HuH-7 (cell line): ENCODE data around the gene FHIT.
"Not testable (repeated sequence)": the region's sequence is repeated elsewhere in the genome, so short reads cannot be mapped to it uniquely, and the experiment has no call there.

Source experiments
- DNase-seq: peaks from one replicate; pipeline ENCODE4 v3.0.0; 2011; ENCODE audit warnings: low spot score

The FHIT gene

DNA sequence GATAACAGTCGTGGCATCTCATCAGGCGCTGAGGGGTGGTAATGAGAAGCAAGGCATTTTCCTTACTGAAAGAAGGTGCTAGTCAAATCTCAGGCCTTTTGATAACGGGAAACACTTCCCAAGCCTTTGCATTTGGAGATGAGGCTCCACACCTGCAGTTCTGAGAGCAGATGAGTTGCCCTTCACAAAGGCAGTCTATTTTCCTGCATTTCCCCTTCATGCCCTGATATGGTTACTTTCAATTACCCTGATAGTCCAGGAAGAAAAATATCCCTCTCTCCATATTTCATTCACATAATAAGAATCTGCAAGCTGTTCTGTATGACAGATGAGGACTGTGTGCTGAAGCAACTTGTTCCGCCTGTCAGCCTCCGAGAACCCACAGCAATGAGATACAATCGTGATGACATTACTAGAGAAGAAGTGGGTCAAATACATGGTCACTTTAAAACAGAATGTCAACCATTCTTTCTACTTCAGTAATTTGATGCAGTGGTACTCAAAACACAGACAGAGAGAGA lies 25.0 kb downstream of the FHIT start:
- DNase-seq, result no peak

DNA sequence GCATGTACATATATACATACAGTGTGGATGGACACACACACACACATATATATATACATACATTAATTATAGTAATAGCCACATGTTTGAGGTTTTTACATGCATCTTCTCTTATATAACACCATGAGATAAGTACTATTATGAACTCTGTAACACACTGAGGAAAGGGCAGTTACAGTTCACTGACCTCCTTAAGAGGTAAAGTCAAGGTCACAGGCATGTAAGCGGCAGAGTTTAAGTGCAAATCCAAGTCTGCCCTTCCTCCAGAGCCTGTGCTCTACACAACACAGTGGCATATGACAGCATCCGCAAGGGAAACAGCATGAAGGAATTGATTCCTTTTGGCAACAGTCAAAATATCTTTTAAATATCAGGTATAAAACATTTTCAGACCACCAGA lies 26.4 kb downstream of the FHIT start:
- DNase-seq, result no peak

DNA sequence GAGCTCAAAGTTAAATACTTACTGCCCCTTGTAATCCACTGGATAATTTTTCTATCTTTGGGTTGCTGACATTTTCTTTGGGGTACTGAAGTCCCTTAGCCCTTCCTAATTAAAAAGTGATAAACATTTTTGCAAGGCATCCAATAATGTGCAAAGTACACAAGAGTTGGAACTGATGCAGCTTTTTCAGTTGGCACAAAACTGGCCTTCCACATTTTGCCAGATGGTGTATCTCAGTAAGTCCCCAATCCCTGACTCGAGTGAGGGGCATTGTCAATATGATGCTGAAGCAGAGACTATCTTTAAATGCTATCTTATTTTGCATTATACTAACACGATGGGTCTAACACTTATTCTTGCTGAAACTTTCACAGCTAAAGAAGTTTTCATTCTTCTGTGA lies 27.8 kb downstream of the FHIT start:
- no peak for DNase-seq

DNA sequence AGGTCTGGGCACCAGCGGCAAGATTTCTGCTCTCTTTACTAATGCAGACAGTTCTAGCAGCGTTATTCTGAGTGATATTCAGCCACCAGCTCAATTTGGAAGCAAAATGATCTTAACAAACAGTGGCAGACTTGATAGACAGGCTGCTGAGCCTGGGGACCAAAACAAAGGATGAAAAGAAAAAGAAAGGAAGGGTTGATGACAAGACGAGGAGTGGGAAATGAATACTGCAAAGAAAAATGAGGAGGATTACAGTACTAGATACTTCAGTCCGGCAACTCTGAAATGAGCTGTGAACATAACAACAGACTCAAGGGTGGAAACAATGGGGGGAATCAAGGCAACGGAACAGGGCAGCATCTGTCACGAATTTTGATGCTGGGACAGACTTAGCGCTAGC lies 28.8 kb downstream of the FHIT start:
- DNase-seq, result no peak

DNA sequence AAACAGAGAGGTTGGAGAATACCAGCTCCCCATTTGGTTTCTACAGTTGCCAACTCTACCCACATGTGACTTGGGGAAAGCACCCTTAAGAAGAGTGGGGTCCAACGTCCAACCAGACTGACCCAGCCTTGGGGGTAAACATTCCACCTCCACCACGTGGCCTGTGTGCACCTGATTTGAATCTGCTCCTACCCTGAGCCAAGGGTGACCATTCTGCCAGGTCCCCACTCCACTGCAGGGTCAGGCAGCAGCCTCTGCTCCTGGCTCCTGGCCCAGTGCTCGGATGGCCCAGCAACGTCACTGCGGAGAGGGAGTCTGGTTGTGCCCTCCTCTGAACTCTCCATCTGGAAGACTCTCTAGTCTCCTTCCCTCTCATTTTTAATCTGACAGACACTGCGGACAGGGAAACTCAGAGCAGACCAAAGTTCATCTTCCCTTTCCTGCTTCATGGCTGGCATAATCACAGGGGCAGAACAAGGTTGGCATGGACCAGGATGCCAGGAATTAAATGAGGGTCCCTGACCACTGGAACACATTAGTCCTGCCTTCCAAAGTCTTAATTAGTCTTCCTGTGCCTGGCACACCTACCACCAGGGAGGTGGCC lies 29.4 kb downstream of the FHIT start:
- no peak for DNase-seq

DNA sequence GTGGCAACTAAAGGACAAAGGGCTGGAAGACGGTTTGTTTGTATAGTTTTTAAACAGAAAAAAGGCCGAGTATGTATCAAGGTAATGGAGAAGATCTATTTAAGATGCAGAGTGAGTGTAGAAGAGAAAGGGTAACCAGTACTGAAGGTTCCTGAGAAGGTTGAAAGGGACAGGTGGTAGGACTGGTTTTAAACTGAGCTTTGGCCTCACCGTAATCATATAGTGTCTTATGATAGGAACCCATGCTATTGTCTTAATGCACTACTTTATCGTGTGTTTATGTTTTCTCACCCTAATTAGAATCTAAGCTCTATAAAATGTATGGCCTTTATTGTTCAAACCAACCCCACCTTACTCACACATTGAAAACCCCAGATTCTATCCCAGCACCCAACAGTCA lies 32.7 kb downstream of the FHIT start:
- no peak for DNase-seq

DNA sequence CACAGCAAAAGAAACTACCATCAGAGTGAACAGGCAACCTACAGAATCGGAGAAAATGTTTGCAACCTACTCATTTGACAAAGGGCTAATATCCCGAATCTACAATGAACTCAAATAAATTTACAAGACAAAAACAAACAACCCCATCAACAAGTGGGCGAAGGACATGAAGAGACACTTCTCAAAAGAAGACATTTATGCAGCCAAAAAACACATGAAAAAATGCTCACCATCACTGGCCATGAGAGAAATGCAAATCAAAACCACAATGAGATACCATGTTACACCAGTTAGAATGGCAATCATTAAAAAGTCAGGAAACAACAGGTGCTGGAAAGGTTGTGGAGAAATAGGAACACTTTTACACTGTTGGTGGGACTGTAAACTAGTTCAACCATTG lies 35.1 kb downstream of the FHIT start:
- DNase-seq, result not testable (repeated sequence)

DNA sequence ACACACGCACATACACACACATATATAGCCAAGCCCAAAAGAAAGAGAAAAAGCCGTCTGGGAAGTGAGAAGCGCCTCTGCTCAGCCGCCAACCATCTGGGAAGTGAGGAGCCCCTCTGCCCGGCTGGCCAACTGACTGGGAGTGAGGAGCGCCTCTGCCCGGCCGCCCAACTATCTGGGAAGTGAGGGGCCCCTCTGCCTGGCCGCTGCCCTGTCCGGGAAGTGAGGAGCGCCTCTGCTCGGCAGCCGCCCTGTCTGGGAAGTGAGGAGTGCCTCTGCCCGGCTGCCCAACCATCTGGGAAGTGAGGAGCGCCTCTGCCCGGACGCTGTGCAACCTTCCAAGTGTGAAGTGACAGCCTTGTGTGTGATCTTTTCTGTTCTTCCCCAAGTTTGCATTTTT lies 49.2 kb downstream of the FHIT start:
- DNase-seq, result no peak

DNA sequence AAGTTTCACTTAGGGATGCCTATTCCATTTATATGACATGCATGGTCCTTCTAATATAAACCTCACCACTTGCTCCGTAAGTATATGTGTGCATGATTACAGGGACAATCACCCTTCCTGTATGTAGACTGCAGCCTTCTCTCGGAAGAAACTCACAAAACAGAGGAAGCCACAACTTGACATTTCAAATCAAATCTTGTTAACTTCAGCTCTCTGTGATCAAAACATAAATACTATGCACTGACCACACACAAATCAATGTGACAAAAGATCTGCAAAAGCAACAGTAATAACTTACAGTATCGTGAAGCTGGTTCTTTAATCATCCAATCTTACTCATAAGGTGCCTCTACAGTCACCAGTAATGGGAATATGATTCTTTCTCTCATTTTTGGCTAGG lies 50.2 kb downstream of the FHIT start:
- DNase-seq, result no peak

DNA sequence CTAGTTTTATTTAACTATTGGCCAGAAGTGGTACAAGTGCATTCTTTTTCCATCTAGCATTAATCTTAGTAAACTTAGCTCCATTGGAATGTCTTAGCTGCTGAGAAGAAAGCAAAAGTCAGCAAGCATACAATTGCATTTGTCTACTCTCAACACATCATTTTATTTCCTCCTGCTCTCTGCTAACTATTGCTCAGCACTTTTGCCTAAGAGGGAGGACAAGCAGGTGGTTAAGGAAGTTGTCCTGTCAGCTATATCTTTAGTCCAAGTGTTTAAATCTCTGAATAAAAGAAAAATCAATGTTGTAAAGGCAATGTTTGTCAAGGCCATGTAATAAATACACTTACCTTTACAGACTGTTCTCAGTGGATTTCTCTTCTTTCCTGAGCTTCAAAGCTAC lies 51.0 kb downstream of the FHIT start:
- no peak for DNase-seq

DNA sequence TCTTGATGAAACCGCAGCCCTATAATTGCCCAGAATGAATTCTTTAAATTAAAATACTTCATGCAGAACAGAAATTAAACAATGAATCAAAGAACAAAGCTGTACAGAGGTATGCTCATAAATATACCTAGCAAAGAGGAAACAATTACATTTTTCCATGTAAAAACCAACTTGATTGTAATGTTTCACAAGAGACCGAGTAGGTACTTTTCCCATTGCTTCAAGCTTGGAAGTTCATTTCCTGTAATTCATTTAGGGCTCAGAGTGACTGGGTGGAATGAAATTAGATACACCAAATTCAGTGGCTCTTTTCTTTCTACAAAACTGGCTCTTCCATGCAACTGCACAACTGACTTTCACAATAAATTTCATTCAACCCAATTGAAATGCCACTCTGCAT lies 51.4 kb downstream of the FHIT start:
- no peak for DNase-seq

DNA sequence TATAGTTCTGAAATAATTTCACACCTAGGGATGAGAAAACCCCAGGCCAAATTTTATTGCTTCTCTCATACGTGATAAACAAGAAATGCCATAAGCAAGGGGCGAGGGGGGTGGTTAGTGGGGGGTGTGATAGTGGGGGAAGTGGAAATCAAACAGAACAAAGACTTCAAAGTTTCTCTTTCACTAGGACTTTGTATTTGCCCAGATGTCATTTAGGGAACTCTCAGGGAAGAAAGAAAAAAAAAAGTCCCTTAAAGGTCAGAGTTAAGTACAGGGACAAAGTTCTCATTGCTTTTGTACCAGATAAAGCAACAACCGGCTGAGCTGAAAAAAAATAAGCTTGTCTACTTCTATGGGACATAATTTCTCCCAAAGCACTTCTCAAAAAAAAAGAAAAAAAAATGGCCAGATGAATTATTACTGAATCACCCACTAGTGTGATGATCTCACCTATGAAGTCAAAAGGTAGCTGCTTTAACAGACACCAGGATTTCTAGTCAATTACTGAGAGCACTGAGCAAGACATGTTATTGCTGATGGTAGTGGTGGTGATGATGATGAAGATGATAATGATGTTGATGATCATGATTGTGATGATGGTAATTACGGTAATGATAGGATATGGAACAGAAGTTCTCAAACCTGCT lies 56.2 kb downstream of the FHIT start:
- no peak for DNase-seq

DNA sequence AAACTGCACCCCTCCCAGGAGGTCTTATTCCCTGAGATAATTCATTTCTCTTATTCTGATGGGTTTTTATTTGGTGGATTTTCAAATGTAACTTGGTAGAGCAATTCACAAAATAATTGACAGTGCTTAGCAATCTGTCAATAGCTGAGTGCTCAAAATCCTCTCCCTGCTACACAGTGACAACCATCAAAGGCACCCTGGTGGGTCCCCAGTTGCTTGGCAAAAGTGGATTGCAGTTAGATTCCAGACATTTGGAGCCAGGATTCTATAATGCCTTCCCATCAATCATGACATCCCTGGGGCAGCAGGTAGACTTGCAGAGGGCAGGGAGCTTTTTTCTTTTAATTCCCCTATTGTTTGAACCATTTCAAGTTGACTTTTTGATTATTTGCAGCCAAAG lies 59.0 kb downstream of the FHIT start:
- no peak for DNase-seq

DNA sequence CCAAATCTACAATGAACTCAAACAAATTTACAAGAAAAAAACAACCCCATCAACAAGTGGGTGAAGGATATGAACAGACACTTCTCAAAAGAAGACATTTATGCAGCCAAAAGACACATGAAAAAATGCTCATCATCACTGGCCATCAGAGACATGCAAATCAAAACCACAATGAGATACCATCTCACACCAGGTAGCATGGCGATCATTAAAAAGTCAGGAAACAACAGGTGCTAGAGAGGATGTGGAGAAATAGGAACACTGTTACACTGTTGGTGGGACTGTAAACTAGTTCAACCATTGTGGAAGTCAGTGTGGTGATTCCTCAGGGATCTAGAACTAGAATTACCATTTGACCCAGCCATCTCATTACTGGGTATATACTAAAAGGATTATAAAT lies 61.0 kb downstream of the FHIT start:
- DNase-seq, result not testable (repeated sequence)

DNA sequence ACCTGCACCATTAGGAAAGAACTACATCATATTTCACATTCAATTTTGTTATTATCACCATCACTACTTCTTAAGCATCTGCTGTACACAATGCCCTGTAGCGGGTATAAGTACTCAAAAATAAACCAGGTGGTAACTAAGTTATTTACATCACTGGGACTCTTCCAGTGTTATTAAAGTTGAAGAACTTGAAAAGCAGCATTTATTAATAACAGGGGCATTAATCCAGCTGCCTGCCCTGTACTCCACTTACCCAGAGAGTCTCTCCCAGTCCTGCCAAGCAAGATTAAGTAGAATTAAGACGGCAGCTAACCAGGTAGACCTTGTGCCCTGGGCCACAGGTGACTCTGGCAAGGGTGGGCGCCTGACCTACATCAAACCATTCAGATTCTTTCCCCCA lies 65.2 kb downstream of the FHIT start:
- no peak for DNase-seq

DNA sequence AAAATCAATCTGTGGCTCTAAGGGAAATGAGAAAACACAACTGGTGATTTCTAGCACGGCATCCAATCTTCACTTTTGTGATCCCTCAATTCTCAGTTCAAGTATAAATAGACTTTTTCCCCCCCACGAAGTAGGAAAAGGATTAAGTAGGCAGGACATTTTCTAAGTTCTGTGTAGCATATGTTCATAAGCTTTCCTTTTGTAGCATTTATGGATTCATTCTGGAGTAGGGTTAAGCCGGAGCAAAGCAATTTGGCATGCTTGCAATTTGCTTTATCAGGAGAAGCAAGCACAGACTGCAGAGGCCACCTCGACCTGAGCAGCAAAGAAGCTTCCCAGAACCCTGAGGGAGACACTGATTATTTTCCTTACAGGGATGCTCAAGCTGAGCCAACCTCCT lies 66.3 kb downstream of the FHIT start:
- DNase-seq, result no peak

DNA sequence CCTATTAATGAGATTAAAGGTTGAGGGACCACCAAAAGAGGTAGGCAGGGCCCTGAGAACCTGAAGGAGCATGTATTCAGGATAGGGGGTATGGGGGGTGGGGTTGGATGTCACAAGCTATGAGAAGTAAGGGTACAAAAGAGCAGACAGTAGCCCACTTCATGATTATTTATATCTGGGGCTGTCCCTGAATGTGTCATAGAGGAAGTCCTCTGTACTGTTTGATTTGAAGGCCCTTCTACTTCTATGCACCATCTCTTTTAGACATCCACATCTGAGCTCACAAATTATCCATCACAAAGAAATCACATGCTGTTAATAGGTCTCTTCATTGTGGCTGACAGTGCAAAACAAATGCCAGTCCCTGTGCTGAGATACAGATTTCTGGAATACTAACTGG lies 68.6 kb downstream of the FHIT start:
- no peak for DNase-seq

DNA sequence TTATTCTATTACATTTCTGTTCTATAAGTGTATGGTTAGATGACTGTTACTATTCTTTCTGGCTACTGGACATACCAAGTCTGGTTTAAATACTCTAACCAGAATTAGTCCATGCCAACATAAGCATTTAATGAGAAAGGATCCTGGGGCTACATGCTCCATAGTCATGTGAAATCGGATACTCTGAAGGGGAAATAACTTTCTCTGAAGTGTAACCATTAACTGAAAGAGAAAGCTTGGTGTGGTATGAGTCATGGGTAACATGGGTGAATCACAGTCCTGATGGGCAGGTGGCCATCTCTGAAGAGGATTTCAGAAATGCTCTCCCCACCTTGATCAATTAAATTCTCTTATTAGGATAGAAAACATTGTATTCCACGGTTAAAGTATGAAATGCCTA lies 69.4 kb downstream of the FHIT start:
- no peak for DNase-seq

DNA sequence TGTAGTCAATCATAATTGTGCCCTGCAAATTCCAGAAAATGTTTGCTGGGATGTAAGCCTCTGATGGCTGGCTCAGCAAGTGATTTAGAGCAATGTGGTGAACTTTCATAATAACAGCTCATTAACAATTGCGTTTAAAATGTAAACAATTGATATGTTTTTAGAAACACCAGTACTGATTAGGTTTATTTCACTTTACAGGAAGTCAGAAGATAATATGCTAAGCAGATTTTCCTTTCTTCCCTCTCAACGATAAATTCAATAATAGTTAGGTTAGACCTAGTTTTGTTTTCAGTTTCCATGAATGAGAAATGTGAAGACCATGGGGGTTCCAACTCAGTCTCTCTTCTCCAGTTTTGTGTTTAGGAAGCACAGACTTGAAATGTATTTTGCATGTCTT lies 71.0 kb downstream of the FHIT start:
- DNase-seq, result no peak

DNA sequence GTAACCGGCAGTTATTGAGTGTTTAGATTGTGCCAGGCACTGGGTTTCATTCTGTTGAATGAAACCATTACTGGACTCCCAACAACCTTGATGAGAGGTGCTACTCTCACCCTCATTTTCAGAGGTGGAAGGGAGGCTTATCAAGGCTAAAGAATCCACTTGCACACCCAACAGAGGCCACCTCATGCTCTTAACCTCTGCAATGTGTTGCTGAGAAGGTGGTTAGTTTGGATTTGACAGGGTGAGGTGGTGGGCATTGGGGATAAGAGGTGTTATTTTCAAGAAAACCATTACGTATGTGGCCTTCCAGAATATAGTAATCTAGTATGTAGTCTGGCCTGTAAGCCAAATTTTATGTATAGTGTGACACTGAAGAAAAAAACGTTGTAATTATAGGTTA lies 73.1 kb downstream of the FHIT start:
- DNase-seq, result no peak

DNA sequence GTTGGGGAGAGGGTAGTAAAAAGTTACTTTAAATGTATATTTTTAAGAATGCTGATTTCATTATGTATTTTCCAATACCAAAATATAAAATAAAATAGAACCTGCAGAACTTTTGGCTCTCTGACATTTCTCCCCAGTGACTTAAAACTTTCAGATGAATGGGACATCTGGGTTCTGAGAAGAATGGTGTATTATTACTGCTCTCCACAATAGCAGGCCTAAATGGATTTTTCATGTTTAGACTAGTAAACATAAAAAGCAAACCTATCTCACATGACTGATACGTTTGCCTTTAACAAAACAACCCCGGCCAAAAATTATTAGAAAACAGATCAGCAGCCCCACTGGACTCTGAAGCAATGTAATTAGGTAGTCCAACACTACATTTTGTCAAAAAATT lies 73.8 kb downstream of the FHIT start:
- DNase-seq, result no peak

DNA sequence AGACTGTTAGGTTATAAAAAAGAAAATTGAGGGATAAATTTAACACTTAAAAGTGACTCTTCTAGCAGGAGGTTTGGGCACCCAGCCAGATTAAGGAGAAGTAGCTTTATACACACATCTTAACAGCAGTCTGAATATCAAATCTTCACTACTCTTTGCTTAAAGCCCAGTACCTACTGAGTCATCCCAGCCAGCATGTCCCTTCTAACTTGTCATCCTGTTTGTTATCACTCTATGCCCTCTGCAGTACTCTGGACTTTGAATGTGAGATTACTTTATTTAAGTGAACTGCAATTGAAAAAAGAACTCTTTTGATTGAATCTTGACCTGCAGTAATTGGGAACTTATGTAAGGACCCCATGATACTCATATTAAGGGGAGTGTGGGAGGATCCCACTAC lies 77.6 kb downstream of the FHIT start:
- no peak for DNase-seq

DNA sequence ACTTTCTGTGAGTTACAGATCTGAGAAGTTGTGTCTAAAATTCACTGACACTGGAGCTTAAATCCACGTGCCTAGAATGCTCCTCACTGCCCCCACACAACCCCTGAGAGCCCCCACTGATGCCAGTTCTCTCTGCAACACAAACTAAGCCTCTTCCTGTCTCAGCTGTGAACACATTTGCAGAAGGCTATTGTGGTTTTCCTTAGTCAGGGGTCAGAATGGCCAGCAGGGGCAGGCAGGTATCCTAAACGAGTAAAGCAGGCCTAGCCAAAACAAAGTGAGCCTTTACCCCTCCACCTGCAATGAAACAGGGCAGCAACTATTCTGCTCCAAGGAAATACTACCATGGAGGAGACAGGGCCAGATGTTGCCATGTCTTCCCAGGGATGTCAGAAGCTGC lies 78.6 kb downstream of the FHIT start:
- DNase-seq, result no peak

DNA sequence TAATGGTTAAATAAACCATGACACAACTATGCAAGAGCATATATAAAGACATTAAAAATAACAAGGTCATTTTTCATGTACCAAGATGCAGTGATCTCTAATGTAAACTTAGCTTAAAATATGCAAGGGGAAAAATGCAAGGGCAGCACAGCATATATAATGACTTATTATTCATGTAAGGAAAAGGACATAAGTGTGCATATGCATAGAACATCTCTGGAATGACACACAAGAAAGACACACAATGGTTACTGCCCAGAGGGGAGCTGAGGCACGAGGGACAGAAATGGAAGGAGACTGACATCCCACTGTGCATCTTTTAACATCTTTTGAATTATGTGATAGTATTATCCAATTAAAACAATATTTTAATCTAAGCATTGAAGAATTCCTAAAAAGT lies 79.0 kb downstream of the FHIT start:
- no peak for DNase-seq
